DMS53 treated with DMSO at 0.1 percent for 48 hours (cell line): ENCODE measurements around the gene GFI1B.
A peak's percentile ranks its signal among the peaks of the same experiment; 100 is the strongest.
"Not testable (repeated sequence)": the region's sequence is repeated elsewhere in the genome, so short reads cannot be mapped to it uniquely, and the experiment has no call there.

Experiments used
- DNase-seq: peaks from one replicate; lab custom pipeline; 2025; ENCODE audit not compliant: unreplicated experiment; lab: John Stamatoyannopoulos, UW

Gene GFI1B

GRCh38 chr9:132990781-132991180, 12.3 kb downstream of the GFI1B start:
- DNase-seq: no peak

- no peak for DNase-seq
Measured at GRCh38 chr9:132991351-132992300, 13.1 kb downstream of the GFI1B start.

GRCh38 chr9:132993511-132993939, 15.0 kb downstream of the GFI1B start:
- no peak for DNase-seq

- peak; percentile 29 for DNase-seq
Measured at GRCh38 chr9:132994410-132995120, 16.1 kb downstream of the GFI1B start.

- no peak for DNase-seq
Measured at GRCh38 chr9:132995121-132995420, 16.6 kb downstream of the GFI1B start.

- DNase-seq: no peak
Measured at GRCh38 chr9:132995879-132996278, 17.4 kb downstream of the GFI1B start.

- no peak for DNase-seq
Measured at GRCh38 chr9:132996526-132996925, 18.0 kb downstream of the GFI1B start.

- DNase-seq: no peak
Measured at GRCh38 chr9:132997591-132997990, 19.1 kb downstream of the GFI1B start.

- not testable (repeated sequence) for DNase-seq
Measured at GRCh38 chr9:132998221-132998620, 19.7 kb downstream of the GFI1B start.

GRCh38 chr9:132998831-132999635, 20.5 kb downstream of the GFI1B start:
- no peak for DNase-seq

GRCh38 chr9:133002147-133003070, 23.9 kb downstream of the GFI1B start:
- no peak for DNase-seq

GRCh38 chr9:133003071-133003461, 24.6 kb downstream of the GFI1B start:
- DNase-seq: no peak

- no peak for DNase-seq
Measured at GRCh38 chr9:133003671-133004090, 25.2 kb downstream of the GFI1B start.

GRCh38 chr9:133004091-133004998, 25.9 kb downstream of the GFI1B start:
- no peak for DNase-seq

GRCh38 chr9:133004999-133005760, 26.7 kb downstream of the GFI1B start:
- DNase-seq: no peak

GRCh38 chr9:133005957-133006356, 27.5 kb downstream of the GFI1B start:
- DNase-seq: no peak

GRCh38 chr9:133006731-133007352, 28.3 kb downstream of the GFI1B start:
- no peak for DNase-seq

GRCh38 chr9:133008406-133008805, 29.9 kb downstream of the GFI1B start:
- no peak for DNase-seq
